ENCODE data around the gene CDR2.

- TF ChIP-seq CTCF (conservative IDR thresholded peaks at IDR 0.05) (no peak), EZH2 (IDR thresholded peaks at IDR 0.05; ENCODE audit: low read depth) (no peak)
Observed at GRCh38 chr16:22418826-22419225, 44.4 kb upstream of the CDR2 start.
